ENCODE results near the gene COPS6. TPM values are rescaled to one million over a fixed set of nuclear protein-coding genes. Genes with fewer than 3 reads are reported as not detected.
A peak's percentile ranks its signal among the peaks of the same experiment; 100 is the strongest.

The COPS6 gene
- polyA plus RNA-seq, 5 donors, result 112 to 138 (median 122) TPM

DNA sequence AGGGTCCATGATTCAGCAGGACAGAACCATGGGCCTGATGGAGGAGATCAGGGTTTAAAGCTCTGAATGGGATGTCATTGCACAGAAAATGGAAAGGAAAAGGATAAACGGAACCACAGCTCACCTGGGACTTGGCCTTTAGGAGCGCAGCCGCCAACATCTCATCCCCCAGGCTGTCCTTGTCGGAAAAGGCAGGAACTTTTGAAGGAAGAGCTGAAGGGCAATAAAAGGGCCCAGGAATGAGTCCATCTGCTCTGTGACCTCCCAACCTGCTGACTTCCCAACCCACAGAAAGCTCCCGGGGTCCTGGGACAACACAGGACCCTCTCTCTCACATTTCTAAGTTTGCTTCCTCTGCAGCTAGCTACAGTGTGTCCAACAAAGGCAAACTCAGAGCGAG, 13.4 kb upstream of the COPS6 start:
- no peak for DNase-seq

GRCh38 chr7:100077205-100077604, 11.6 kb upstream of the COPS6 start:
- no peak for DNase-seq

DNA sequence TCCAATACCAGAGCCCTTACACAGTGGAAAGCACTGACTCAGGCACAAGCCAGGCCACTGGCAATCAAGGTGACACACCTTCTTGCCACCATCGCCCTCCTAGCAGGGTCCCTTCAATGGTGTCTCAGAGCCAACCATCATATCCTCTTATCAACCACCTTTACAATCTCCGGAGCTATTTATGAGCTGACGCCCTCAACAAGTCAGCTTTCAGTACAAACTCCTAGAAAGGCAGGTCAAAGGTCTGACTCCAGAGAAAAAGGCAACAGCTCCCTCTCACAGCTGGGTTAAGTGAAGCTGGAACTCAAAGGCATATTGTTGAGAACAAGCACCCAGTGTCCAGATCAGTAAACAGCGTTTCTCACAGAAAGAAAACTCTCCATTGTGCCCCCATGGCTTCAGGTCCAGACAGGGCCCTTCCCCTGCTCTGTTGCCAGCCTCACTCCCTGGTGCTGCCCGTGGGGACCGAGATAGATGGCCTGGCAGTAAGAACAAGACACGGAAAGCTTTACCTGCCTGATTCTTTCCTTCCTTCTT, 9.7 kb upstream of the COPS6 start:
- no peak for DNase-seq

DNA sequence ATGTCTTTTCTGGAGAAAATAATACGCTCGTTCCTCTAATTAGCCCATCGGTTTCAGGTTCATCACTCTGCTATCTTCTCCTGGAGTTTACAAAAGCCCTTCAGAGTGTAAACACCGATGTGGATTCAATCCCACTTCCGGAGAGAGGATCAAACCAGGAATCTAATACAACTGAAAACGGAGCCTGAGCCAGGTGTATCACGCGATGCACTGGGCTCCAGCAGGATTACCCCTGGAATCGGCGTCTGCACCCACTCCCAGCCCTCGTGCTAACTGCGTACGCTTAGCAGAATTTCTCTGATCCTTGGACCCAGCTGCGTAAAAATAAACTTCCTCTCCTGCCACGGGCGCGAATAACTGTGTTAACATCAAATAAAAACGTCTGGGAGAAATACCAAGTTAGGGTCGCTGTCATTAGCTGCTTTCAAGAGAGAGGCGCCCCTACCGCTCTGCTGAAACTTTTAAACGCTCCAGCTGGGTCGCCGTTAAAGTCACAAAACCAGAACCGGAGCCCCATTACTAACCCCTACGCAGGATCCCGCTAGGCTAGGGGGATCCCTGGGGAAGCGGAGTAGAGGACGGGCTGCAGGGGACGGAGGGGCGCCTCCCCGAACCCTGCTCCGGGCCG, 7.7 kb upstream of the COPS6 start:
- DNase-seq, result no peak

GRCh38 chr7:100081535-100082102, 7.2 kb upstream of the COPS6 start, which contains the start of gene ZNF3:
TSS of gene ZNF3 (minus strand) at chr7:100081723. CDS start at chr7:100077357, 4,366 bp downstream.
- DNase-seq, result peak; percentile 98 to 99

DNA sequence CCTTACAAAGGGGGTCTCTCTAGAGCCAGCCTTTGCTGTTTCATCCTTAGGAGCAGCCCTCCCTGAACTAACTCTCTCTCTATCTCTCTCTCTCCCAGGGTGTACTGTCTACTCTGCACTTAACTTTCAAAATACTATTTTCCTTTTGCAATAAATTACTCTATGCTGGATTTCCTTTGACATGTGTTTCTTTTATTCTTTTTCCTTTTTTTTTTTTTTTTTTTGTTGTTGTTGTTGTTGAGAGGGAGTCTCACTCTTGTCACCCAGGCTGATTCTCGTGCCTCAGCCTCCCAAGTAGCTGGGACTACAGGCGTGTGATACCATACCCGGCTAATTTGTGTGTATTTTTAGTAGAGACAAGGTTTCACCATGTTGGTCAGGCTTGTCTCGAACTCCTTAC, 5.8 kb upstream of the COPS6 start:
- DNase-seq, result no peak

- no peak for DNase-seq
Observed at GRCh38 chr7:100085515-100085914, 3.3 kb upstream of the COPS6 start.

DNA sequence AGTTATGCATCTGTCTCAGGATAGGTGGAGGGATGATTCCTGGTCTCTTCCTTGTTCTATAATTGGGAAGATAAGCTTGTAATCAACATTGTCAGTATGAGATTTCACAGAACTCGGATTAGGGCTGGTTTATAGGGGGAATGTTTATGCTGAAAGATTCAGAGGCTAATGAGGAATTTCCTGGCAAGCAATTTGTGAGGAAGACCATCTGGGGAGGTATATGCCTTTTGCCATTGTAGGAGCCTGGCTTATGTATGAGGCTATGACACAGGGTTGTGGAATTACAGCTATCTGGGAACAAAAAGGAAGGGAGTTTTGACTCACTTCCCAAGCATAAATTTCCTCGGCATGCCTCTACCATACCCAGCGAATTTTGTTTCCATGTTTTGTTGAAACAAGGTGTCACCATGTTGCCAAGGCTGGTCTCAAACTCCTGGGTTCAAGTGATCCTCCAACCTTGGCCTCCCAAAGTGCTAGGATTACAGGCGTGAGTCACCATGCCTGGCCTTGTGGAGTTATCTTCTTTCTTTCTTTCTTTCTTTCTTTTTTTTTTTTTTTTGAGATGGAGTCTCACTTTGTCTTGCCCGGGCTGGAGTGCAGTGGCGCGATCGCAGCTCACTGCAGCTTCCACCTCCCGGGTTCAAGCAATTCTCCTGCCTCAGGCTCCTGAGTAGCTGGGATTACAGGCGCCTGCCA, 1.6 kb upstream of the COPS6 start:
- DNase-seq, result no peak

DNA sequence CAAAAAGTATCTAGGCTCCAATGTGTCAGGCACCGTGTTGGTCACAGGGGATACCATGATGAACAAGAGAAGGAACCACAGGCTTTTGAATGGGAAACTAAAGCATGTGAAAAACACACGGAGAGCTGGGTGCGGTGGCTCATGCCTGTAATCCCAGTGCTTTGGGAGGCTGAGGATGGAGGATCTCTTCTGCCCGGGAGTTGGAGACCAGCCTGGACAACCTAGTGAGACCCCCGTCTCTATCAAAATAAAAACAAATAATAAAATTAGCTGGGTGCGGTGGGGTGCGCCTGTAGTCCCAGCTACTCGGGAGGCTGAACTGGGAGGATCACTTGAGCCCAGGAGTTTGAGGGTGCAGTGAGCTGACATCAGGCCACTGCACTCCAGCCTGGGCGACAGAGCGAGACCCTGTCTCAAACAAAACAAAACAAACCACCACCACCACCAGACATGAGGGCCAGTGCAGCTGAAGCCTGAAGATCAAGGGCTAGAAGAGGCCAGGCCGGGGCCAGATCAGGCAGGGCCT, 611 bp upstream of the COPS6 start:
- no peak for DNase-seq

DNA sequence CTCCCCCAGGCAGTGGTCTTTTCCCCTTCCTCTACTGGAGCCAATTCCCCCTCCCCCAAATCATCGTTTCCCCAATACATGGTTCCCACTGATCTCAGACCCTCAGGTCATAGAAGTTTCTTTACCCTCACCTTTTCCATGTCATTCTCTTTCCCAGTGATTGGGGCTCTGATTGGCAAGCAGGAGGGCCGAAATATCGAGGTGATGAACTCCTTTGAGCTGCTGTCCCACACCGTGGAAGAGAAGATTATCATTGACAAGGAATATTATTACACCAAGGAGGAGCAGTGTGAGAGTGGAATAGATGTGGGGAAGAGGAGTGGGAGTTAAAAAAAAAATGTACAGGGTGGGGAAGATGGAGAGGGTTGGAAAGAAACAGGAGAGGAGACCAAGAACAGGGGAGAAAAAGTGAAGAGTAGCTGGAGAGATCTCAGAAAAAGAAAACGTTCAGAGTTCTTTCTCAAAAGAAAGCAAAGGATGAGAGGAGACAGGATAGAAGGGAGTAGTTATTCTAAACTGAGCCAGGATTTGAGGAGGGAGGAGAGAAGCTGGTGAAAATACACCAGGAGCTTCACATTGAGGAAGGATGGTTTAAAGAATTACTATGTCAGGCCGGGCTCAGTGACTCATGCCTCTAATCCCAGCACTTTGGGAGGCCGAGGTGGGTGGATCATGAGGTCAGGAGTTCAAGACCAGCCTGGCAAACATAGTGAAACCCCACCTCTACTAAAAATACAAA, 858 bp downstream of the COPS6 start:
- DNase-seq, result no peak

DNA sequence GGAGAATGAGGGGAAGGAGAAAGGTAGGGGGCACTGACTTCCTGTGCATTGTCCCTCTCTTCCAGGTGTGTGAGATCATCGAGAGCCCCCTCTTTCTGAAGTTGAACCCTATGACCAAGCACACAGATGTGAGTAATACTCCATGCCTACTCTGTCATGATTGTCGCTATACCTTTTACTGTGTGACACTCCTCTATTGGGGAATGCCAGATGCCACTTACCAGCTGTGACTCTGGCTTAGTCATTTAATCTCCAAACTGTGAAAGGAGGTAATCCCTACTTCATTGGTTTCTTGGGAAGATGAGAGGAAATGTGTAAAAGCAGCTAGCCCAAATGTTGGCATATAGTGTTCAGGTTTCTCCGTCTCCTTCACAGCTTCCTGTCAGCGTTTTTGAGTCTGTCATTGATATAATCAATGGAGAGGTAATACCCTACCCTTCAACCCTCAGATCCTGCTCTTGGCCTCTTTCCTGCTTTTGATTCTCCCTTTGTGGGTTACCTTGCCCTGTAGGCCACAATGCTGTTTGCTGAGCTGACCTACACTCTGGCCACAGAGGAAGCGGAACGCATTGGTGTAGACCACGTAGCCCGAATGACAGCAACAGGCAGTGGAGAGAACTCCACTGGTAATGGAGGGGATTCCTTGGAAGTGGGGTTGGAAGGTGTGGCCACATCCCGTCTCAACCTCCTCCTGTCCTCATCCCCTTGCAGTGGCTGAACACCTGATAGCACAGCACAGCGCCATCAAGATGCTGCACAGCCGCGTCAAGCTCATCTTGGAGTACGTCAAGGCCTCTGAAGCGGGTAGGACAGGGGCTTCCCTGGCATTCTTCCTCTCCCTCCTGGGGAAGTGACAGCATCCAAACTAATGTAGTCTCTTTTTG, 2.0 kb downstream of the COPS6 start:
- no peak for DNase-seq

GRCh38 chr7:100091411-100092181, 2.8 kb downstream of the COPS6 start:
- DNase-seq, result no peak

DNA sequence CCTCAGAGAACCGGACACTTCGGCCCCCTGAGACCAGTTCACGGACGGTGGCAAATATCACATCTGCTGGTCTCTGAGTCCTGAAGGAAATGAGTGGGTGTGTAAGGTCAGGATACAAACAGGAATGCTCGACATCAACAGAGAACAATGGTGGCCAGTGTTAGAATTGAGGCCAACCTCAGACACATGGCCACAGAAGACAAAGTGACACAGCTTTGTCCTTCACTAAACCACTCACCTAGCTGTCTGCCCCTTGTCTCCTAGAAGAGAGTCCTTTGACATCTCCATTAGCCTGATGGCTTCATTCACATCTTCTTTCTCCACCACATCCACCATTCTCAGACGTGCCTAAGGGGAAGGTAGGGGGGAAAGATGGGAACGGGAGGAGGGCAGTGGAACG, 4.3 kb downstream of the COPS6 start:
- DNase-seq, result no peak

DNA sequence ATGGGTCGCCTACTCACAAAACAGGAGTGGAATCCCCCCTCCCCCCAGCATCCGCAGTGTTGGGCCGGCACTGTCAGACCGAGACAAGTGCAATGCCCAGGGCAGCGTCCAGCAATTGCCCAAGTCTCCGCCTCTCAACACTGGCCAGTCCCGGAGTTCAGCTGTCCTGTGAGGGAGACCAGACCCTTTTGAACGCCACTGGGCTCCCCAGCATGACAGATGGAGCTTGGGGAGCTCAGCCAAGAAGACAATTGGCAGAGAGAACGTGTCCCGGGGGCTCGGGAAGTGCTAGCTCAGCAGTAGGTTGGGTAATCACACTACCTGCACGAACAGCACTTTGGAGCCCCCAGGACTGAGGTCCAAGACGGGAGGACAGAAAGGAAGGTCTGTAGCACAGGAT, 4.7 kb downstream of the COPS6 start:
- no peak for DNase-seq

DNA sequence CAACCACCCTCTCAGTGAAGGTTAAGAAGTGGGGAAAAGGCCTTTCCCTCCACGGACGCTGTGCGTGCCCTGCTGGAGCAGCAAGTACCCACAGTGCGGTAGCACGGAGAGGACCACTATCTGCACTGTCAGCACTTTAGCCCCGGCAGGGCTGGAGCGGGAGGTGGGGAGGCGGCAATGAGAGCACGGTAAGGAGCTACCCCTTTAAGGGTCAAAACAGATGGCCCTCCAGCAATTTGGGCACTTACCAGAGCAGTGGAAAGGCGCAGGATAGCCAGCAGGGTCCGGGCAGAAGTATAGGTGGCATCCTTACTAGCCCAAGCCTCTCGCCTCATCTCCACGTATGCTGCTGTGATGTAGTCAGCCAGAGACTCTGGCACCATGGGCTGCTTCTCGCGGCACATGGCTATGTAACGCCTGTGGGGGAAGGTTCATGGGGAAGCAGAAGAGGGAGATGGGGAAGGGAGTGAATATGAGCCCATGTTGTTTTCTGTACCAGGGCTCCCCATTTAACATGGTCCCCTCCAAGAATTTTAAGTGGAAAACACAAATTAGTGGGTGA, 5.2 kb downstream of the COPS6 start:
- DNase-seq, result no peak

DNA sequence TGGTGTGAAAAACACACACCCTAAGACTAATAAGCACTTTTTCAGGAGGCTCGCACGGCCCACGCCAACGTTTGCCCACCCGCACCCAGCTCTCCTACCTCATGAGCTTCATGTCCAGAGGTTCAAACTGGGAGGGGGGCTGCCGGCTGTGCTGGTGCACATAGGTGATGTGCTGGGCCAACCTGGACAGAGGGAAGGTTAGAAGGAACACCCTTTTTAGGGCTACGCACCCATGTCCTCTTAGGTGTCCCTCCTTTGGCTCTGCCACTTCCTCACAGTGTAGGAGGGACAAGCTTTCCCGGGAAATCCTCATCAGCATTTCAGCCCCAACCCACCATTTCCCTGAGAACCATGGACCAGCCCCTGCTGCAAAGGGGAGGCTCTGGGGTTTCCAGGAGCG, 6.5 kb downstream of the COPS6 start:
- DNase-seq, result no peak

DNA sequence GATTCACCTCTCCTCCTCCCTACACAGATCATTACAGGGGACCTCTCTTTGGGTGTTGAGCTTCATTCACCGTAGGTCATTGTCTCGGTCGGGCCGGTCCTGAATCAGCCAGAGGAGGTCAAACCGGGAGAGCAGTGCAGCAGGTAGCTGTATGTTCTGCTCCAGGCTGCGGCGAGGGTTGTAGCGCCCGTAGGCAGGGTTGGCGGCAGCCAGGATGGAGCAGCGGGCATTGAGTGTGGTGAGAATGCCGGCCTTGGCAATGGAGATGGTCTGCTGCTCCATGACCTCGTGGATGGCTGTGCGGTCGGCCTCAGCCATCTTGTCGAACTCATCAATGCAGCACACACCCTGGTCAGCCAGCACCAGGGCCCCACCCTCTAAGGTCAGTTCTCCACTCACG, 6.9 kb downstream of the COPS6 start:
- no peak for DNase-seq

DNA sequence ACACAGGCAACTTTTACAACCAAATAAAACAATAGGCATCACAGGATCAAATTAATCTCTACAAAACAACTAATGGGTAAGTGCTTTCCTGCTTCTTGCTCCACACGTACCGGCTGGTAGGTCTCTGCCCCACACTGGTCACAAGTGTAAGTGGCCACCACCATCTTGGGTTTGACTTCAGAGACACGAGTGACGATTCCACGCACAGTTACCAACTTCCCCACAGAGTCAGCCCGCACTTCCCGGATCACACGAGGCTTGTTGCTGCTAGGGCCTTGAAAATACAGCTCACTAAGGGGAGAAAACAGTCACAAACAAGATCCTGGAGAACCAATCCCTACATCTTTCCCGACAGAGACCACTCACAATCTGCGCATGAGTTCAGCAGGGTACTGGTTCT, 10.1 kb downstream of the COPS6 start:
- DNase-seq, result no peak

DNA sequence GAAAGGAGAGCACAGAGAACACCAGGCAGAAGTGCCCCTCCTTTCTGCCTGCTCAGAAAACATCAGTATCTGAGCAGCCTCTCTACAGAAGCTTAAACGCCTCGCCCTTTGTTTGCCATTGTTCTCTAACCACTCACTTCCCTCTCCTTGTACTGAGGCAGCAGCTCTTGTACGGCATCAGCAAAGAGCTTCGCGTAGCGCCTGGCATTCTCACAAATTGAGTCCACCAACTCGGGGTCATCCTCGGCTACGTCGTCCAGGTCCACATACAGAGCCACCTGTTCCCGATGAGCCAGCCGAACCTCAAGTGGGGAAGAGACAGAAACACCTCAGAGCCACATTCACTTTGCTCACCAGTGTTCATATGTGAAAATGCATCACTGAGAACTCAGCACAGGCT, 10.7 kb downstream of the COPS6 start:
- no peak for DNase-seq

GRCh38 chr7:100100420-100101015, 11.7 kb downstream of the COPS6 start:
- DNase-seq, result peak; percentile 97 to 98
